Measurements from ENCODE around the gene ZSWIM6.
A peak's percentile ranks its signal among the peaks of the same experiment; 100 is the strongest.

The ZSWIM6 gene

GRCh38 chr5:61307611-61308010 lies 24.4 kb upstream of the ZSWIM6 start:
- no peak for DNase-seq

GRCh38 chr5:61308712-61309111 lies 23.3 kb upstream of the ZSWIM6 start:
- DNase-seq: no peak

- DNase-seq: no peak
These were observed 22.9 kb upstream of the ZSWIM6 start for GRCh38 chr5:61309115-61309514.

DNA sequence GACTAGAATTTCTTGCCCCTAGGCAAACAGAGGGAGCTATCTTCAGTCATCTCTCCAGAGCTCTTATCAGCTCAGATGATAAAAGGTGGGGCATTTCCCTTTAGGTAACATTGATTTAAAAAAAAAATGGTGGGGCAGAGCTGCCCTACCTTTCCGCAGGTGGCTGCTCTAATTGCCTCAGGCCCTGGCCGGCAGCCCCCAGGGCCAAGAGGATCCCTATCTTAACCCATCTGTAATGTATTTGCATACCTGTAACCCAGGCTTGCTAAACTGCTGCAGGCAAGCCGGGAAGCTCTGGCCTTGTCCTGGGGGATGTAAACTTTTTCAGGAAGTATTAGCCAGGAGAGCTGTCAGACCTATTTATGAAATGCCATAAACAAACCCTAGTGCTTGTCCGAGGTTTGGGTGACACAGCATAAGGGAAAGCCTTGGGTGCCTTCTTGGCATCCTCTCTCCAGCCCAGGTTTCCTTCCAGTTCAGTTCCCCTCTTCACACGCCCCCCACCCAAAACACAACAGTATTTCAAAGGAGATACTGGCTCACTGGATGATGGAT lies 20.9 kb upstream of the ZSWIM6 start:
- no peak for DNase-seq

GRCh38 chr5:61311836-61312808 lies 19.9 kb upstream of the ZSWIM6 start:
- DNase-seq: peak; percentile 50

GRCh38 chr5:61313960-61314681 lies 17.9 kb upstream of the ZSWIM6 start:
- no peak for DNase-seq

GRCh38 chr5:61318376-61318775 lies 13.7 kb upstream of the ZSWIM6 start:
- no peak for DNase-seq

DNA sequence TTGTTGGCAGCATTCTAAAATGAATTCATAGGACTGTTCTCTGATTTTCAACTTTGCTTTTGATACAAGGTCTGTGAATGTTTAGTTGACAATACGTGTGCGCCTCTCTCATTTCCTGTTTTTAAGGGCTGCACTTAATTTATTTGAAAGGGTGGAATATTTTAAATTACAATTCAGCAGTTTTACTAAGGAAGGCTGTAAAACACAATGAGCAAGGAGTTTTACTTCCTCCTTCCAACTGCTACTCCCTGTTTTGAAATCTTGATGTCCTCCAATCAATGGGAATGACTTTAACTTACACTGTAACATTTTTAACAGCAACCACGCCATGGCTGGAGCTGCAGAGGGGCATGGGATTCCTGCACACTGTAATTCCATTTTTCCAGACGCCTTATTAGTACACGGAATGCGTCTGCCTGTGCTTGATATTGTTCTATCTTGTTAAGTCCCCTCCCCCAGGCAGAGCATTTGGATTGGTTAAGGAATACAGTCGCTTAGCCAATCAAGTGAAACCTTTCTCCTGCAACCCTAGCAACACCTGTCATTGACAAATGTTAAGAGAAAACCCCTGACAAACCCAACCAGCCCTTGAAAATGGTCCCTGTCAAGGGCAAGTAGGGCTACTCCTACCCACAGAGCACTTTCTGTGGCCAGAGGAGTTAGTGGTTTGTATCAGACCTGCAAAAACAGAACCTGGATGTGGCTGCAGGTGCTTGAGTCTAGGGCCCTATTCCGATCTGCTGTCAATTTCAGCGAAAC lies 12.5 kb upstream of the ZSWIM6 start:
- no peak for DNase-seq

- no peak for DNase-seq
These were observed 11.2 kb upstream of the ZSWIM6 start for GRCh38 chr5:61320860-61321259.

GRCh38 chr5:61321669-61322068 lies 10.4 kb upstream of the ZSWIM6 start:
- DNase-seq: no peak

- DNase-seq: peak; percentile 61
These were observed 9.0 kb upstream of the ZSWIM6 start for GRCh38 chr5:61322738-61323725.

DNA sequence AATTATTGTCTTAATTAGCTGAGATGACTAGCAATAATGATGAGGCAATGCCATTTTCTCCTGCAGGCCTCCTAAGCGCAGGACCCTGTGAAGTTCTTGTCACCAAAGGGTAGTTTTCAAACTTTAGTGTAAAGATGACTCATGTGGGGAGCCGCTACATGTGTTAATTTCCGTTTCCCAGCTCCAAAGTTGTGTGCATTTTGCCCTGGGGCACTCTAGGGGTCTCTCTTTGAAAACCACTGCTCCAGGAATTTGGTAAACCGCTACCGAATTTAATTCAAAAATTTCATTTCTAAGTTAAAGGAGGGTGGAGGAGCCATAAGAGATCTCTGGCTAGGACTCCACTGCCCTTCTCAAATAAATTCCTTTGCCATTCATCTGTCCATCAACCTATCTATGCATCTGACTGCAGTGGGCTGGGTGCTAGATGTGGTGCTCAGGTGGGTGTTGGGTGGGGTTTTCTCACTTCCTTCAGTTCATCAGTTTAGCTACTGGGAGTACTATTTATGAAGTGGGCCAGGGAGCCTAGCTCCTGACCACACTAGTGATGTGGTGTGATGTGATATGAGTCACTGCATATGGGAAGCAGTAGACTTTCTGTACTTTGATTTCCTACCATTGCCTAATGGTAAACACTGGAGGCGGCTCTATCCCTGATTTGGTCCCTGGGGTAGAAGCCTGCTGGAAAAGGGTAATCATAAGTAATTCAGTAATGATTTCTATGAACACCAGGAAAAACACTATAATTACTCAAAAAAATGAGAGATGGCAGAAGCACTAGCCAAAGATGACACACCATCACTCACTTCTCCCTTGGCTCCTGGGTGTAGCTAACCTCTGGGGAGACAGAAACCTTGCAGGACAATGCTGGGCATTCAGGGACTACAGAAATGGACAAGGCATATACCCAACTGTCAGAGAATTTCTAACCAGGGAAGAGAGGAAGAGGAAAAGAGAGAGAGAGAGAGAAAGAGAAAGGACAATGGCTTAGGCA lies 4.0 kb upstream of the ZSWIM6 start:
- DNase-seq: no peak

DNA sequence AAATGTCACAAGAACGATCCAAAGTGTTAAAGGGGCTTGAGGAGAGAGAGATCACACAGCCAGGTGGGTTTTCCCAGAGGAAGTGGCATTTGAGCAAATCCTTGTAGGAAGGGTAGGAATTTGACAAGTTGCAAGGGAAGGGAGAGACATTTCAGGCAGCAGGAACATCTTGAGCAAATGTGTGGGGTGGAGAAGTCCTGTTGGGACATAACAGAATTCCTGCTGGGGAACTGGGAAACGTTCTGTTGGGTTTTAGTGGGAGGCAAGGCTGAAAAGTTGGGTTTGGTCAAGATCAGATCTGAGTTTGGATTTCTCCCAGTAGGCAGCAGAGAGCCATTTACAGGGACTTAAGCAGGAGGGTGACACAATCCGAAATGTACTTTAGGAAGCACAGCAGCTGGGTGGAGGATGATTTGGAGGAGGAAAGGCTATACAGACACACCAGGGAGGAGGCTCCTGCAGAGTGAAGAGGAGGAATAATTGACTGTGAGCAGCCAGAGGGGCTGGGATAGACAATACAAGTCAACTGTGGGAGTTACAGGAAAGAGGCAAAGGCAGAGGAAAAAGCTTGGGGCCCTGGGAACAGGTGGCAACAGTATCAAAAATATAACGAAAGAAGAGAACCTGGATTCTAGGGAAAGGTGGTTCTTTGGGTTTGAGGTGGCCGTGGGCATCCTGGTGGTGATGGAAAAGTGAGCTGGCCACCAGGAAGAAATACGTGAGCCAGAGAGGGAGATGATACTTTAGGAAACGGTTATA lies 3.1 kb upstream of the ZSWIM6 start:
- no peak for DNase-seq

- no peak for DNase-seq
These were observed 2.4 kb upstream of the ZSWIM6 start for GRCh38 chr5:61329550-61330128.

DNA sequence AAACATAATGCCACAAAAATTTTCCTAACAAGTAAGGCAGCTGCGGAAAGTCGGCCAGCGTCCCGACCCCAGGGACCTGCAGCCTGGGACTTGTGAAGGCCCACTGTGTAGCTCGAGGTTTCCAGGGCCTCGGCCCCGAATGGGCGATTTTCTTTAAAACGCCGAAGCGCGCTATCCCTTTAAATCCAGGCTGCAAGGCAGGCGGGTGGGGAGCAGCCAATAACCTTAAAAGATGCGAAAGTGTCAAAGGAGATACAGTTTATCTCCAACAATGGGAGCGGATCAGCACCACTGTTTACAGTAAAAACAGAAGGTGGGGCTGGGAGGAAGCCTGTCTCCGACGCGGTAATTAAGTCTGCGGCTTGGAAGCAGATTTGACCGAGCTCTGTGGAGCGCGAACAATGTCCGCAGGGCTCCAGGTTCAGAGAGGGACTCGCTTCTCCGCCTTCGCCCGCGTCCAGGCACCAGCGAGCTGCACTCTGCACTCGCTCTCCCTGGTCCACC lies 1.7 kb upstream of the ZSWIM6 start:
- DNase-seq: no peak

GRCh38 chr5:61330845-61331406 lies 1.1 kb upstream of the ZSWIM6 start:
- DNase-seq: no peak

- DNase-seq: no peak
These were observed 296 bp downstream of the ZSWIM6 start for GRCh38 chr5:61332358-61332749.

GRCh38 chr5:61332851-61333320 lies 828 bp downstream of the ZSWIM6 start:
- no peak for DNase-seq
